NOMO-1 (cell line): ENCODE measurements around the gene KBTBD7.

Experiments
- DNase-seq, 2 experiments: peaks; one replicate each; lab custom pipeline; 2025; ENCODE audit not compliant: unreplicated experiment in 2 of 2; lab: John Stamatoyannopoulos, UW

The KBTBD7 gene, protein sequence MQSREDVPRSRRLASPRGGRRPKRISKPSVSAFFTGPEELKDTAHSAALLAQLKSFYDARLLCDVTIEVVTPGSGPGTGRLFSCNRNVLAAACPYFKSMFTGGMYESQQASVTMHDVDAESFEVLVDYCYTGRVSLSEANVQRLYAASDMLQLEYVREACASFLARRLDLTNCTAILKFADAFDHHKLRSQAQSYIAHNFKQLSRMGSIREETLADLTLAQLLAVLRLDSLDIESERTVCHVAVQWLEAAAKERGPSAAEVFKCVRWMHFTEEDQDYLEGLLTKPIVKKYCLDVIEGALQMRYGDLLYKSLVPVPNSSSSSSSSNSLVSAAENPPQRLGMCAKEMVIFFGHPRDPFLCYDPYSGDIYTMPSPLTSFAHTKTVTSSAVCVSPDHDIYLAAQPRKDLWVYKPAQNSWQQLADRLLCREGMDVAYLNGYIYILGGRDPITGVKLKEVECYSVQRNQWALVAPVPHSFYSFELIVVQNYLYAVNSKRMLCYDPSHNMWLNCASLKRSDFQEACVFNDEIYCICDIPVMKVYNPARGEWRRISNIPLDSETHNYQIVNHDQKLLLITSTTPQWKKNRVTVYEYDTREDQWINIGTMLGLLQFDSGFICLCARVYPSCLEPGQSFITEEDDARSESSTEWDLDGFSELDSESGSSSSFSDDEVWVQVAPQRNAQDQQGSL

DNA sequence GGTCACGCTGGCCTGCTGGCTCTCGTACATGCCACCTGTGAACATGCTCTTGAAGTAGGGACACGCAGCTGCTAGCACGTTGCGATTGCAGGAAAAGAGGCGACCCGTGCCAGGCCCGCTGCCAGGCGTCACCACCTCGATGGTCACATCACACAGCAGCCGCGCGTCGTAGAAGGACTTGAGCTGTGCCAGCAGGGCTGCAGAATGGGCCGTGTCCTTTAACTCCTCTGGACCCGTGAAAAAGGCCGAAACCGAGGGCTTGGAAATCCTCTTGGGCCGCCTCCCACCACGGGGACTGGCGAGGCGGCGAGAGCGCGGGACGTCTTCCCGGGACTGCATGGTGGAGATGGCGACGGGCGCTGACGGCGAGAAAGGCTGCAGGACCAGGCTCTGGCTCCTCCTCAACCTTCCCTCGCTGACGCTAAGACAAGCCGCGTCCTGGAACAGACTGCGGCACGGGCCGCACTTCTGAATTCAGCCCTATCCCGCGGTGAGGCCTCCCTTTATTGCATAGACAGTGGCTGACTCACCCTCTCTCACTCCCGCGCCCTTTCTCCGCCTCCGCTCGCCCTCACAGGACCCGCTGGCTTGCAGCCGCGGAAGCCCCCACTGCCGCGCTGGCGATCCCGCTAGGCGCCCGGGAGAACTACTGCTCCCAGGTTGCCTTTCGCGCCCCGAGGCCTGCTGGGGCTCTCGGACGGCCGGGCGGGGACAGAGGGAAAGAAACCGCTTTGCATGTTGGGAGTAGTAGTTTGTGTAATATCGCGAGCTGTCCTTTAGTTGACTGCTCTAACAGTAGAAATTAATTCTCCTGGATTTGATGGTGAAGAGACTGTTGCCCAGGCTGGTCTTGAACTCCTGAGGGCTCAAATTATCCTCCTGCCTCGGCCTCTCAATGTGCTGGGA lies at the start of gene KBTBD7:
Gene KBTBD7 (minus strand): TSS at position 651 of the 906 bp plus-strand sequence. CDS start 312 bp downstream, at position 339.
- peak; percentile 89 to 94 for DNase-seq

DNA sequence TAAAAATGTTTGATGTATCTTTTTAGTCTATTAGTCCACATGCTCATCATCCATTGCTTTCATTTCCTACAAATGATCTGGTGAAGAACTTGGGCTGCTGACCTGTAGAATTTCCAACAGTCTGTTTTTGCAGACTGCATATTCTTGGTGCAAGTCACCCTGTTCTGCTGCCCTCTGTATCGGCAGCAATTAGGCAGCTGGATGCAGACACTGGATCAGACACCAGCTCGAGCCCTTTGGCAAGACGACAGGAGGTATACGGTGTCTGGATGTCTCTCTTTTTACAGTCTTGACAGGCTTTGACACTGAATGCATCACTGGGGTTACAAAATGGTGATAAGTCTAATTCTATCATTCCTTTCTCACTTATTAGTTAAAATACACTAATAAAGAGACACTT lies 47.3 kb upstream of the KBTBD7 start:
- no peak for DNase-seq

DNA sequence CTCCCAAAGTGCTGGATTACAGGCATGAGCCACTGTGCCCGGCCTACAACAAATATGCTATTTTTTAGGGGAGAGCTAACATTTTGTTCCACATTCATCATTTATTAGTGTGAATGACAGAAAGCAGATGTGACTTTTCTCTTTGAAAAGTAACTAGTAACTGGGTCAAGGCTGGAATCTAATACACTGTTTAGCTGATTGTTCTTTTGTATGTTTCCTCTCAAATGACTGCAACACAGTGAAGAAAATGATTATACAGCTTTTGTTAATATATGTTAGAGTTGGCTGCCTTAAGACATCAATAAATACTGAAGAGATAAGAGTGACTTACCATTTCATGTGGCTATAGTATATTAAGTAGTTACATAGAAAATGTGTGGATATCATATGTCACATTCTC lies 42.0 kb upstream of the KBTBD7 start:
- no peak for DNase-seq

DNA sequence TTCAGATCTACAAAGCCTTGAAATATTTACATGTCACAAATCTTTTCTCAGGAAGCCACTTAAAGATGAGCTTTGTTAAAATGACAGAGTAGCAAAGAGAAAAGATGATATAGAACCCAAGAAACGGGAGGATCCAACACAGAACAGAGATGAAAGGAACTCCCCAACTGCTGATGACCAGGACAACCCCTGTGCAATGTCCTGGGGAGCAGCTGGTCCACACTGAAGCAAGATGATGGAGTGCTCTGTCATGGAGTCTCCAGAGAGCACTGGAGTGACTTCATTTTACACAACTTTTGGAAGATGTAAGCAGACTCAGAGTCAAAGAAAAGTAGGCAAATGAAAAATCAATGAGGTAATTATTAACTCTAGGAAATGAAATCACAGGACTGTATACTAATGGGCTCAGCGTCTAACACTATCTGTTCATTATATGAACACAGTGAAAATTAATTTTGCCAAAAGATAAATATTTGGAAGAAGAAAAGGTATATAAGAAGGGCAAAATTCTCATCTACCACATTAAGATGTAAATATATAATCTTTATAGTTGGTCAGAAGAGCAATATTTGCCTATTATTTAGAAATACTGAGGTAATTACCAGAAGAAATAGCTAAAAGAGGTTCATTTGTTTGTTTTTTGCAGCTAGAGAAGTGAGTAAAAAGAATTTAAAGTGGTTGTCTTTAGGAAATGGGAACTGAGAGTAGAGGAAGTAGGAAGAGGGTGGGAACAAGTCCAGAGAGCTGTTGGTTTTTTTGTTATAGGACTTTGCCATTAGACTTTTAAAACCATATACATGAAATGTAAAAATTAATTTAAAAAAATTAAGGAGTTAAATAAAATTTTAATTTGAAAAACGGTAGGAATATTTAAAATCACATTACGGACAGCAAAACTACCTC lies 38.5 kb upstream of the KBTBD7 start:
- peak in 1 of 2 experiments; percentile 32 for DNase-seq

DNA sequence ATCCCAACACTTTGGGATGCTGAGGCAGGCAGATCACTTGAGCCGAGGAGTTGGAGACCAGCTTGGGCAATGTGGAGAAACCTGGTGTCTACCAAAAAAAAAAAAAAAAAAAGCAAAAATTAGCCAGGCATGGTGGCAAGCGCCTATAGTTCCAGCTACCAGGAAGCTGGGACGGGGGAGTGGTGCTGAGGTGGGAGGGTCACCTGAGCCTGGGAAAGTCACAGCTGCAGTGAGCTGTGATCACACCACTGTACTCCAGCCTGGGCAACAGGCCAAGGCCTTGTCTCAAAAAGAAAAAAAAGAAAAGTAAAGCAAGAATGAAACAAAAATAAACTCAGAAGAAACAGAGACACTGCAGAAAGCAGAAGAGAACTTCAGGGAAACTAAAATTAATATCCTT lies 37.4 kb upstream of the KBTBD7 start:
- no peak for DNase-seq

DNA sequence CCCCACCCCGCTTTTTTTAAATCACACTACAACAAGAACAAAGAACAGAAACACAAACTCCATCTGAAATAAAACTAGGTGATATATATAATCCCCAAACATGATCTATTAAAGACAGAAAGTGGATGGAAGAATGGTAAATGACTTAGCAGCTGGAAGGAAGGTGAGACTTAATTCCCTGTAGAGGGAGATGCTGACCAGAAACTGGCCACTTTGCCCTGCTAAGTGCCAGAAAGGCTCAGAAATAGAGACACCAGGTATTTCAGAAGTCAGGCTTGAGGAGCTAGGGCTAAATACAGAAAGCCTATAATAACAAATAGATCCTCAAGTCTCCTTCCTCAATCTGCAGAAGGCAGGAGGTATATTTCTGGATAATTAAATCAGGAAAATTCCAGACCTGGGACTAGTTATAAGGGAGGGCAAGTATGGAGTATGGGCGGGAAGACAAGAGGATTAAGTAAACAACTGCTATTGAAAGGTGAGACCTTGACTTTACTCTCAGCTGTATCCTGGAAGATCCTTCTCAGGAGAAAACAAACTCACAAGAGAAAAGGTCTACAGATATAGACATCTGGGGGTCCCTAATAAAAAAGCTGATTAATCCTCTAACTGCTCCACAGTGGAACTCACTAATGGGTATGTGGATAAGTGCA lies 36.8 kb upstream of the KBTBD7 start:
- no peak for DNase-seq

DNA sequence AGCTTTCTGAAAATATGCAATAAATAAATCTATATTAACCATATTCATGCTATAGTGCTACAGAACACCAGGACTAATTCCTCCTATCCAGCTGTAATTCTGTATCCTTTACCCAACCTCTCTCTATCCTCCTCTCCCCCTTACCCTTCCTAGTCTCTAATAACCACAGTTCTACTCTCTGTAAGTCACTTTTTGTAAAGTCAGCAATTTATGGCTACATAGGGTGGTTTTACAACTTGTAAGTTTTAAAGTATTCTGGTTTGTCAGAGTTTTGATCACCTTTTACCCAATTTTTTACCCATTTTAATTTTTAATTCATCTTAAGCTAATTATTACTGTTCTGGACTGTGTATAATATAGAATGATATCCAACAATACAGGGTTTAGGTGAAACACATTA lies 35.0 kb upstream of the KBTBD7 start:
- DNase-seq: no peak

DNA sequence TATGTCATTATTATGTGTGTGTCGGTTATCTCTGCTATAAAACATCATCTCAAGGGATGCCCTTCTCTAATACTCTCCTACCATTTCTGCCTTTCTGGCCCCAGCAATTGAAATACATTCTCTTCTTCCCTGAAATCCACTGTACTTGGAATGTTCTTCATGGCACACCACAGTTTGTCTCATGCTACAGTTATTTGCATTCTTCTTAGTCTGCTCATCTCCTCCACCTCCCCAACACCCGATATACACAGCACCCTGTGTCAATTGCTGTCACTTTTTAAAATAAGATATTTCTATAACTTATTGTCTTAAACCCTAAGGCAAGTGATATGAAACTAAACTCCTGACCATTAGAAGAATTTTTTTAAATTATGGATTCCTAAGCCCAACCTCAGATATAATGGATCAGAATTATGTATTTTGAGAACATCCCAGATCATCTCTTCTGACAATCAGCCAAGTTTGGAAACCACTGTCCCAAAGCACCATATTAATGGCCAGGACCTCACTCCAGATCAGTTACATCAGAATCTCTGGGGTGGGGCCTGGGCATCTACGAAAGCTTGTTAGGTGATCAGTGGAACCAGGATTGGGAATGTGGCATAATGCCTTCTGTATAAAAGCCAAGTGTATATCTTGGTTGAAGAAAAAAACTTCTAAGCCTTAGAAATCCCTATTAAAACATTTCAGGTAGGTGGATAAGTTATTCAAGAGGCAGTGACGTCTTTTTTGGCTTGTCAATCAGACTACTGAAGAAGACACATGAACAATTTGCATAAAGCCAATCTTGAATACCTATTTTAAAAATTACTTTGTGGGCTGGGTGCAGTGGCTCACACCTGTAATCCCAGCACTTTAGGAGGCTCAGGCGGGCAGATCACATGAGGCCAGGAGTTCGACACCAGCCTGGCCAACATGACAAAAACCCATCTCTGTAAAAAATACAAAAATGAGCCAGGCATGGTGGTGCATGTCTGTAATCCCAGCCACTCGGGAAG lies 30.0 kb upstream of the KBTBD7 start:
- no peak for DNase-seq

DNA sequence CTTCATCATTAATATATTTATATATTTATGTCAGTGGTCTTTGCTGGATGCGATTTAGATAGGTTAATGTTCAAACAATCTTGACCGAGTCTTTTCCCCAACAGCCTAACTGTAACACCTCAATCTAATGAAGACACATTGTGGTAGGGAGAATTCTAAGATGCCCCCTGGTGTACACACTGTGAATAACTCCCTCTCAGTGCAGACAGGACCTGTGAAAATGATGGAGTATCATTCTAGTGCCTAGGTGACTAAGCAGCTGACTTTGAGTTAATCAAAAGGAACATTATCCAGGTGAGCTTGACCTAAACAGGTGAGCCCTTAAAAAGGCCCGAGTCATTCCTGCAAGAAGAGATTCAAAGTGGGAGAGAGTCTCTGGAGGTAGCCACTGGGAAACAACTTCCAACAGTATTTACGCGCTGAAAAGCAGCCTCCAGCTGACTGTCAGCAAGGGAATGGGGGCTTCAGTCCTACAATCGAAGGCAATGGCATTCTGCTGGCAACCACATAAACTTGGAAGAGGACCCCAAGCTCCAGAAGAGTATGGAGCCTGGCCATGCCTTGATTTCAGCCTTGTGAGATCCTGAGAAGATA lies 28.0 kb upstream of the KBTBD7 start:
- peak in 1 of 2 experiments; percentile 46 for DNase-seq

DNA sequence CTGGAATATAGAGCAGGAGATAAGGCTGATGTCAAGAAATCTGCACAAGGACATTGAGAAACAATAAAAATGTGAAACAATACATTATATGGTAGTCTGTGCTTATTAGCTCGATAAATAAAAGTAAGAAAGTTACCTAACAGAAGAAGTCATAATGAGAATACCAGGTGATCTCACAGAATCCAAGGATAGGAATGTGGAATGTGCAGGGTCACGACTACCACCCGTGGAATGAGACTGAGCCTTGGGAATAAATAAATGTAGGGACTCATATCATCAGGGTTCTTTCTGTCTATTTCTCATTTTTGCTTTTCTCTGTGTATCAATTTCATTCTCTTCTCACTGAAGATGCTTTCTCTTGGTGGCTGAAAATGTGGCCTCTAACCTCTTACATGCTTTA lies 26.0 kb upstream of the KBTBD7 start:
- DNase-seq: no peak

DNA sequence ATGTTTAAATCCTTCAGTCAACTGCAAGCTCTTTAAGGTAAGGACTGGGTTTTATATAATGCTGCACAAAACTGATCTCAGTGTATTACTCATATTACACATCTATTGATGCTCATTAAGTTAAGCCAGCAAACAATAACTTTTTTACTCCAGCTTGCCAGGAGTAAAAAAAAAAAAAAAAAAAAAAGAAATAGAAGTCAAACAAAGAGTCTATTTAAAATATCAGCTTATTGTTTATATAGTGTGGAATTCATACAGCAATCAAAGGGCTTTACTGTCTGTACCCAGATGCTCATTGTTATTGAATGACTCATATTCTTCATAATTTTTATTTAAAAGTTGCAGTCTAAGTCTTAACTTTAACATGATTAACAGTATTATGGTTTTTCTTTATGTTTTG lies 21.8 kb upstream of the KBTBD7 start:
- no peak for DNase-seq

DNA sequence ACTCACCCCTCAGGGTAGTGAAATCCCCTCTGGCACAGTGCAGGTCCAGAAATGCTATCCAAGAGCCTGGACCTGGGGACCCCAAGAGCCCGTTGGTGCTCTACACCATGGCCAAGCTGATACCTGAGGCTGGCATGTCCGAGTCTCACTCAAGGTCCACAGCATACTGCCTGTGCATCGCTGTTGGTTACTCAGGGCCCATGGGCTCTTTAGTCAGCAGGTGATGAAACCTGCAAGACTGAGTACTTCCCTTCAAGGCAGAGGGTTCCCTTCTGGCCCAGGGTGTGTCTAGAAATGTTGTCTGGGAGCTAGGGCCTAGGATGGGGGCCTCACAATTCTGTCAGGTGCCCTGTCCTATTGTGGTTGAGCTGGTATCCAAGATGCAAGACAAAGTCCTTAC lies 19.6 kb upstream of the KBTBD7 start:
- no peak for DNase-seq

DNA sequence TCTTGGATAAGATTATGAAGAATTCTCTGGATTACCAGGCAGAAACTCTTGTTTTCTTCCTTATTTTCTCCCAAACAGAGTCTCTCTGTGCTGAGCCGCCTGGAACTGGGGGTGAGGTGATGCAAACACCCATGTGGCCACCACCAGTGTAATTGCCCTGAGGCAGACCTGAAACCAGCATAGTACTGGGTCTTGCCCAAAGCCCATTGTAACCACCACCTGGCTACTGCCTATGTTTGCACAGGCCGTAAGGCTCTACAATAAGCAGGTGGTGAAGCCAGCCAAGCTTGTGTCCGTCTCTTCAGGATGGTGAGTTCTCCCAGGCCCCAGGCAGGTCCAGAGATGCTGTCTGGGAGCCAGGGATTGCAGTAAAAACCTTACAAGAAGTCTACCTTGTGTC lies 18.9 kb upstream of the KBTBD7 start:
- DNase-seq: no peak

DNA sequence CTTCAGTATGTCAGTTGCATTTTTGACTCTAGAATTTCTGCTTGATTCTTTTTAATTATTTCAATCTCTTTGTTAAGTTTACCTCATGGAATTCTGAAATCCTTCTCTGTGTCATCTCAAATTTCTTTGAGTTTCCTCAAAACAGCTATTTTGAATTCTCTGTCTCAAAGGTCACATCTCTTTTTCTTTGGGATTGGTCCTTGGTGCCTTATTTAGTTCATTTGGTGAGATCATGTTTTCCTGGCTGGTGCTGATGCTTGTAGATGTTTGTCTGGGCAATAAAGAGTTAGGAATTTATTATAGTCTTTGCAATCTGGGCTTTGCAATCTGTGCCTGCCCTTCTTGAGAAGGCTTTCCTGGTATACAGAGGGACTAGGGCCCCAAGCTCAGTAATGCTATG lies 18.5 kb upstream of the KBTBD7 start:
- no peak for DNase-seq

DNA sequence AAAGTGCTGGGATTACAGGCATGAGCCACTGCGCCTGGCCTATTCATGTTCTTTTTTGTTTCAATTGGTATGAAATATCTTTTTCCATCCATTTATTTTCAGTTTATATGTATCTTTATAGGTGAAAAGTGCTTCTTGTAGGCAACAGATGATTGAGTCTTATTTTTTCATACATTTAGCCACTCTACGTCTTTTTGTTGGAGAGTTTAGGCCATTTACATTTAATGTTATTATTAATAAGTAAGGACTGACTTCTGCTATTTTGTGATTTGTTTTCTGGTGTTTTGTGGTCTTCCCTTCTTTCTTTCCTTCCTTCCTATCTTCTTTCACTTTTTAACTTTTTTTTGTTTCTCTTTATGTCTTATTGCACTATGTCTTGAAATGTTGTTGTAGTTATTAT lies 16.7 kb upstream of the KBTBD7 start:
- no peak for DNase-seq

DNA sequence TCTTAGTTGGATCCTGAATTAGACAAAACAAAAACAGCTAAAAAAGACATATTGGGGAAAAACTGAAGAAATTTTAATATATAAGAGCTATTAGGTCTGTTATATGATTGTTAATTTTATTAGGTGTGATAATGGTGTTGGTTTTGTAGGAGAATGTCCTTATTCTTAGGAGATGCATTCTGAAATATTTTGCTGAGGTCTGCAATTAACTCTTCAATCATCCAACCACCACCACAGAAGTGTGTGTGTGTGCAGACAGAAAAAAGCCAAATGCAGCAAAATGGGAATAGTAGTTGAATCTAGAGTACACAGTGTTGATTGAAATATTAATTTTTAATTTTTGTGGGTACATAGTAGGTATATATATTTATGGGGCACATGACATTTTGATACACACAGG lies 12.1 kb upstream of the KBTBD7 start:
- DNase-seq: no peak

DNA sequence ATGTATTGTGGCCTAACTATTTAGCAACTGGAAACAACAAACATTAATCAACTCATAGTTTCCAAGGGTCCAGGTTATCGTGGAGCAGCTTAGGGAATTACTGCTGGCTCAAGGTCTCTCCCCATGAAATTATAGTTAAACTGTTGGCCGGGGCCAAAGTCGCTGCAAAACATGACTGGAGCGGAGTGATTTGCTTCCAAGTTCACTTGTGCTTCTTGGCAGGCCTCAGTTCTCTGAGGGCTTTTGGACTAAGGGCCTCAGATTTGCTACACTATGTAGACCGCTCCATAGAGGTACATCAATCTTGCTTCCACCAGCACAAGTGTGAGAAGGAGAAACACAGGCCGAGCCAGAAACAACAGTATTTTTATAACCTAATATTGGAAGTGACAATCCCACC lies 9.4 kb upstream of the KBTBD7 start:
- DNase-seq: no peak

DNA sequence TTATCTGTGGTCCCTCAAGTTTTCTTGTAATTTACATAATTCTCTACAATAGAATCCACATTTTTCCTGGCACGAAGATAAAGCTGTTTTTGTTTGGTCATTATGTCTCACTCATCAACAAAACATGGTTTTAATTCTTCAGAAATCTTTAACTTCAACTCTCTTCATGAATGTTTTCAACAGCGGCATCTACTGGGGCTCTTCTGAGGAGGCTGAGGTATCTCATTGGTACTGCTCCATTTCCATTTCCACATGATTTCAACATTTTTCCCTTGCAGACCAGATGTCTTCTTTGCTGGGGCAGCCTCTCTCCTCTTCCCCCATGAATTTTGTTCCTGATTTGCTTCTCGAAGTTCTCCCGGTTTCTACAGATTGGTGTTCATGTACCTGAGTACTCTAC lies 5.8 kb upstream of the KBTBD7 start:
- no peak for DNase-seq
